DND-41 (cell line): ENCODE results near the gene EIF4G3.

Experiments used
- ATAC-seq: fragments of 200-7000 bp; cut with Tn5 transposase; 3 replicates; pipeline ENCODE4 v1.9.1; 2021; ENCODE audit warnings: low read depth; ENCODE audit not compliant: insufficient read depth
- DNase-seq: peaks from one replicate; pipeline ENCODE4 v3.0.0-alpha.2; 2020
- H2AFZ ChIP-seq: 2 replicates; pipeline ENCODE4 v1.6.0; 2012; ENCODE audit warnings: low read depth, low read length
- H3K27ac ChIP-seq: 2 replicates; pipeline ENCODE4 v1.5.1; 2012; ENCODE audit warnings: low read length, inconsistent platforms
- H3K27me3 ChIP-seq: fragments of 200-600 bp; sonication (generic); 2 replicates; pipeline ENCODE4 v1.6.0; 2012; ENCODE audit warnings: low read length, mild to moderate bottlenecking, inconsistent platforms; ENCODE audit not compliant: insufficient read depth, poor library complexity
- H3K36me3 ChIP-seq: 2 replicates; pipeline ENCODE4 v1.5.1; 2012; ENCODE audit warnings: low read length, inconsistent platforms; ENCODE audit not compliant: insufficient read depth
- H3K4me1 ChIP-seq: 2 replicates; pipeline ENCODE4 v1.5.1; 2012; ENCODE audit warnings: mild to moderate bottlenecking, low read length; ENCODE audit not compliant: insufficient read depth
- H3K4me2 ChIP-seq: 2 replicates; pipeline ENCODE4 v1.6.0; 2012; ENCODE audit warnings: mild to moderate bottlenecking, moderate library complexity, low read length, inconsistent platforms; ENCODE audit not compliant: insufficient read depth
- H3K4me3 ChIP-seq, 2 experiments: fragments of 200-600 bp in 1 of 2; shearing (Covaris generic) in 1 of 2; 2 replicates each; pipeline ENCODE4 v1.5.1; 2012 to 2016; ENCODE audit warnings: inconsistent platforms in 2 of 2, low read length in 2 of 2, mild to moderate bottlenecking in 2 of 2, low read depth in 1 of 2, moderate library complexity in 1 of 2
- H3K79me2 ChIP-seq: 2 replicates; pipeline ENCODE4 v1.6.0; 2012; ENCODE audit warnings: low read length, inconsistent platforms; ENCODE audit not compliant: insufficient read depth
- H3K9ac ChIP-seq: 2 replicates; pipeline ENCODE4 v1.6.0; 2012; ENCODE audit warnings: low read depth, mild to moderate bottlenecking, inconsistent platforms, low read length, moderate library complexity
- H3K9me3 ChIP-seq: 2 replicates; pipeline ENCODE4 v1.5.1; 2012; ENCODE audit warnings: low read length, moderate library complexity, mild to moderate bottlenecking, inconsistent platforms; ENCODE audit not compliant: insufficient read depth, severe bottlenecking
- H4K20me1 ChIP-seq: 2 replicates; pipeline ENCODE4 v1.6.0; 2012; ENCODE audit warnings: low read length; ENCODE audit not compliant: insufficient read depth
- EZH2 ChIP-seq: IDR thresholded peaks from 3 replicates; pipeline ENCODE4 v1.6.1; 2012; ENCODE audit warnings: borderline replicate concordance, low read depth, mild to moderate bottlenecking, moderate library complexity, low read length, inconsistent platforms; ENCODE audit not compliant: severe bottlenecking
- TF ChIP-seq, protein P1 (sequence below): IDR thresholded peaks from 2 replicates; pipeline ENCODE4 v1.5.1; 2012; ENCODE audit warnings: borderline replicate concordance, low read length, moderate library complexity, mild to moderate bottlenecking; ENCODE audit not compliant: poor library complexity, severe bottlenecking; ENCODE audit errors: extremely low read depth

EIF4G3 gene

DNA sequence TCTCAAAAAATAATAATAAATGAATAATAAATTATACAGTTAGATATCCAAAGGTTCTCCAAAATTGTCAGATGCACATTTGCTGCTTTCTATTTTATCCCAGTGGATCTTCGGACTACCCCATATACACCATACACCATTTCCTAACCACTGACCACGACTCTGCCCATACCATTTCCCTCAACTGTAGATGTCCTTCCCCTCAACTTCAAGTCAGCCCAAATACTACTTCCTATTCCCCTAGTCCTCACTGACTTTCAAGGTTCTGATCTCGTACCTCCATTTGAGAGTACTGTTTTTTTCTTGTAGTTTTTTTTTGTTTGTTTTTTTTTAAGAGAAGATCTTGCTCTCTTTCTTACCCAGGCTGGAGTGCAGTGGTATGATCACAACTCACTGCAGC lies 19.6 kb downstream of the EIF4G3 start:
- Histone ChIP-seq H4K20me1 (peaks cover 17% of the 10 kb centered on the region; the same call in 1 of the 2 replicates), H3K79me2 (peaks cover 64% of the 10 kb centered on the region), H3K4me2 (no peak overlapping the region), H2AFZ (no peak overlapping the region), H3K4me3 (no peak overlapping the region), H3K36me3 (peaks cover 26% of the 10 kb centered on the region), H3K4me1 (no peaks in the 10 kb centered on the region), H3K9me3 (no peaks in the 10 kb centered on the region), H3K27ac (no peak overlapping the region), H3K9ac (no peak overlapping the region), H3K27me3 (no peaks in the 10 kb centered on the region)
- TF ChIP-seq, protein P1, sequence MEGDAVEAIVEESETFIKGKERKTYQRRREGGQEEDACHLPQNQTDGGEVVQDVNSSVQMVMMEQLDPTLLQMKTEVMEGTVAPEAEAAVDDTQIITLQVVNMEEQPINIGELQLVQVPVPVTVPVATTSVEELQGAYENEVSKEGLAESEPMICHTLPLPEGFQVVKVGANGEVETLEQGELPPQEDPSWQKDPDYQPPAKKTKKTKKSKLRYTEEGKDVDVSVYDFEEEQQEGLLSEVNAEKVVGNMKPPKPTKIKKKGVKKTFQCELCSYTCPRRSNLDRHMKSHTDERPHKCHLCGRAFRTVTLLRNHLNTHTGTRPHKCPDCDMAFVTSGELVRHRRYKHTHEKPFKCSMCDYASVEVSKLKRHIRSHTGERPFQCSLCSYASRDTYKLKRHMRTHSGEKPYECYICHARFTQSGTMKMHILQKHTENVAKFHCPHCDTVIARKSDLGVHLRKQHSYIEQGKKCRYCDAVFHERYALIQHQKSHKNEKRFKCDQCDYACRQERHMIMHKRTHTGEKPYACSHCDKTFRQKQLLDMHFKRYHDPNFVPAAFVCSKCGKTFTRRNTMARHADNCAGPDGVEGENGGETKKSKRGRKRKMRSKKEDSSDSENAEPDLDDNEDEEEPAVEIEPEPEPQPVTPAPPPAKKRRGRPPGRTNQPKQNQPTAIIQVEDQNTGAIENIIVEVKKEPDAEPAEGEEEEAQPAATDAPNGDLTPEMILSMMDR, result no peak
- TF ChIP-seq EZH2, result no peak
- DNase-seq, result no peak
- ATAC-seq, result no peak

DNA sequence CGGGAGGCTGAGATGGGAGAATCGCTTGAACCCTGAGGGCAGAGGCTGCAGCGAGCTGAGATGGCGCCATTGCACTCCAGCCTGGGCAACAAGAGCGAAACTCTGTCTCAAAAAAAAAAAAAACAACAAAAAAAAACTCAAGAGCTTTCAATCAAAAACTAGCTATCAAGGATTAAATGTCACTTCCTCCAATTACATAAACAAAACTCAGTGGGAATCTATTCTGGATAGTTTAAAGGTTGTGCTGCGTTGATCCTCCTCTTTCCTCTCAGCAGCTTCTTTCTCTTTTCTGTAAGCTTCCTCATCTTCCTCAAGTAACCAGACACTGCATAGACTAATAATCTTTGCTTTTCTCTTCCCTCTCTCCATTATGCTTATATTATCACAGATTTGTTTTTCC lies 20.7 kb downstream of the EIF4G3 start:
- TF ChIP-seq EZH2, result no peak
- TF ChIP-seq, protein P1, result no peak
- Histone ChIP-seq H3K27ac (no peak overlapping the region), H3K4me1 (no peaks in the 10 kb centered on the region), H3K27me3 (no peaks in the 10 kb centered on the region), H3K36me3 (peaks cover 21% of the 10 kb centered on the region), H3K4me3 (no peak overlapping the region), H3K9me3 (no peaks in the 10 kb centered on the region), H3K79me2 (peaks cover 61% of the 10 kb centered on the region), H2AFZ (no peak overlapping the region), H3K9ac (no peak overlapping the region), H4K20me1 (peaks cover 14% of the 10 kb centered on the region; the same call in 1 of the 2 replicates), H3K4me2 (no peak overlapping the region)
- DNase-seq (no peak), ATAC-seq (no peak)

DNA sequence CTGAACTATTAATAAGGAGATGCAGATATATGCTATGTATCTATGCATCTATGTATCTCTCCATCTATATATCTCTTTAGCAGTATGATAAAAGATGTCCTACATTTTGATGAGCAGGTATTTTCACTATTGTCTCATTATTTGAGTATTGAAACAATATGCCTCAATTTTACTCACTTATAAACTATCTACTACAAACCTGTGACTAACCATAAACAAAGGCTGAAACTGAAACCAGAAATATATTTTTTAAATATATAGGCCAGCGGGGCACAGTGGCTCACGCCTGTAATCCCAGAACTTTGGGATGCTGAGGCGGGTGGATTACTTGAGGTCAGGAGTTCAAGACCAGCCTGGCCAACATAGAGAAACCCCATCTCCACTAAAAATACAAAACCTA lies 22.0 kb downstream of the EIF4G3 start:
- TF ChIP-seq EZH2, result no peak
- TF ChIP-seq, protein P1, result no peak
- Histone ChIP-seq H3K4me1 (no peaks in the 10 kb centered on the region), H3K36me3 (peaks cover 16% of the 10 kb centered on the region), H3K4me3 (no peak overlapping the region), H3K27ac (no peak overlapping the region), H3K9ac (no peak overlapping the region), H3K79me2 (peaks cover 49% of the 10 kb centered on the region), H3K9me3 (no peaks in the 10 kb centered on the region), H2AFZ (no peak overlapping the region), H4K20me1 (peaks cover 15% of the 10 kb centered on the region; the same call in 1 of the 2 replicates), H3K4me2 (no peak overlapping the region), H3K27me3 (no peaks in the 10 kb centered on the region)
- DNase-seq (no peak), ATAC-seq (no peak)

DNA sequence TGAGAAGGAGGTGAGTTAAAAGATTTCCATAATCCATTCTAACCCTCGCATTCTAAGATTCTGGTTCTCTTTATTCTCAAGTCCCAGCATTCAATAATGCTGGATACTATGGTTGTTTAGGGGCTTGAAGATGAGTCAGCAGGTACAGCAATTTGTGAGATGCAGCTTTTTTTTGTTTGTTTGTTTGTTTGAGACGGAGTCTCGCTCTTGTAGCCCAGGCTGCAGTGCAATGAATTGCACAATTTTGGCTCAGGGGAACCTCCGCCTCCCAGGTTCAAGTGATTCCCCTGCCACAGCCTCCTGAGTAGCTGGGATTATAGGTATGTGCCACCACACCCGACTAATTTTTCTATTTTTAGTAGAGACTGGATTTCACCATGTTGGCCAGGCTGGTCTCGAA lies 23.3 kb downstream of the EIF4G3 start:
- H3K4me3 ChIP-seq, result no peak overlapping the region
- DNase-seq (no peak), ATAC-seq (no peak)
- H3K4me1 ChIP-seq, result no peaks in the 10 kb centered on the region
- H3K4me2 ChIP-seq, result no peak overlapping the region
- H3K9me3 ChIP-seq, result no peaks in the 10 kb centered on the region
- peaks cover 42% of the 10 kb centered on the region for H3K79me2 ChIP-seq
- no peak overlapping the region for H3K9ac ChIP-seq
- H3K36me3 ChIP-seq, result peaks cover 24% of the 10 kb centered on the region
- no peaks in the 10 kb centered on the region for H3K27me3 ChIP-seq
- peaks cover 16% of the 10 kb centered on the region; the same call in 1 of the 2 replicates for H4K20me1 ChIP-seq
- no peak overlapping the region for H2AFZ ChIP-seq
- H3K27ac ChIP-seq, result no peak overlapping the region
- TF ChIP-seq EZH2, result no peak
- TF ChIP-seq, protein P1, result no peak
